Measurements from ENCODE around the gene ENTR1. TPM values are rescaled to one million over a fixed set of nuclear protein-coding genes. Genes with fewer than 3 reads are reported as not detected.
A peak's percentile ranks its signal among the peaks of the same experiment; 100 is the strongest.

The ENTR1 gene
- total and polyA plus RNA-seq, 2 of the 13 experiments (the other 11 are each of a cell fraction or from before 2014, with no cell fraction given): 70.1 to 76.4 TPM

DNA sequence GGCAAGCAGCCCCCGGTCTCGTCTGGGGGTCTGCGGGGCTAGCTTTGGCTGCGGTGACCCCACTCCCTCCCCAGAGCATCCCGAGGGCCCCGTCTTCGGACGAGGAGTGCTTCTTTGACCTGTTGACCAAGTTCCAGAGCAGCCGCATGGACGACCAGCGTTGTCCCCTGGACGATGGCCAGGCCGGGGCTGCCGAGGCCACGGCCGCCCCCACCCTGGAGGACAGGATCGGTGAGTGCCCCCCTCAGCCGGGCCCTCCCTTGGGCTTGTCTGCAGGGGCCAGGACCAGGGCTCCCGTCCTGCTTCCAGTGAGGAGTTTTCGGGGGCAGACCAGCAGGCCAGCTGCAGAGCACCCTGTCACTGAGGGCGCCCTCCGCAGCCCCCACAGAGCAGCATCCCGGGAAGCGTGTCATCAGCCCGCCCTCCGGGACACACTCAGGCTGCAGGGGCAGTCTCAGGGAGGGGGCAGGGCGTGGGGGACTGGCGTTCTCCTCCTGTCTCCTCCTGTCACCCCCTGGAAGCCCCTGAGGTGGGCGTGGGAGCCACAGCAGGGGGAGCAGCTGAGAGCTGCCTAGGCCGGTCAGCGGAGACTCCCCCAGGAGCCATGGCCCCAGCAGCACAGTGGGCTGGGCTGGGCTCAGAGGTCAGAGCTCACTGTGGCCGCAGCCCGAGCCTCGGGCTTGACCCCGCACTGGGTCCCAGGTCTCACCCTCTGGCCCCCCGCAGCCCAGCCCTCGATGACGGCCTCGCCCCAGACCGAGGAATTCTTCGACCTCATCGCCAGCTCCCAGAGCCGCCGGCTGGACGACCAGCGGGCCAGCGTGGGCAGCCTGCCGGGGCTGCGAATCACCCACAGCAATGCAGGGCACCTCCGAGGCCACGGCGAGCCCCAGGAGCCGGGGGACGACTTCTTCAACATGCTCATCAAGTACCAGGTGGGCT, 54.5 kb downstream of the ENTR1 start (continued):
- TF ChIP-seq, protein P1, sequence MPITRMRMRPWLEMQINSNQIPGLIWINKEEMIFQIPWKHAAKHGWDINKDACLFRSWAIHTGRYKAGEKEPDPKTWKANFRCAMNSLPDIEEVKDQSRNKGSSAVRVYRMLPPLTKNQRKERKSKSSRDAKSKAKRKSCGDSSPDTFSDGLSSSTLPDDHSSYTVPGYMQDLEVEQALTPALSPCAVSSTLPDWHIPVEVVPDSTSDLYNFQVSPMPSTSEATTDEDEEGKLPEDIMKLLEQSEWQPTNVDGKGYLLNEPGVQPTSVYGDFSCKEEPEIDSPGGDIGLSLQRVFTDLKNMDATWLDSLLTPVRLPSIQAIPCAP (CRISPR knock-in tag; IDR thresholded peaks at IDR 0.05; ENCODE audit: low read depth): no peak
- no peak for TF ChIP-seq SSRP1 (CRISPR knock-in tag; IDR thresholded peaks at IDR 0.05)
- no peak for TF ChIP-seq ZNF782 (CRISPR knock-in tag; IDR thresholded peaks at IDR 0.05; ENCODE audit: borderline replicate concordance)
- TF ChIP-seq ELF3 (CRISPR knock-in tag; IDR thresholded peaks at IDR 0.05): no peak
- no peak for TF ChIP-seq EEA1 (CRISPR knock-in tag; IDR thresholded peaks at IDR 0.05; ENCODE audit: borderline replicate concordance)
- no peak for TF ChIP-seq ZFP36 (IDR thresholded peaks at IDR 0.05; ENCODE audit: borderline replicate concordance, low read depth, low read length, partially characterized antibody)
- no peak for TF ChIP-seq ZNF724P (CRISPR knock-in tag; IDR thresholded peaks at IDR 0.05; ENCODE audit: borderline replicate concordance)
- TF ChIP-seq HNF1B (CRISPR knock-in tag; IDR thresholded peaks at IDR 0.05): no peak
- TF ChIP-seq ZHX2 (IDR thresholded peaks at IDR 0.05; ENCODE audit: low read depth): no peak
- TF ChIP-seq ZHX2 (CRISPR knock-in tag; IDR thresholded peaks at IDR 0.05; ENCODE audit: borderline replicate concordance): no peak
- no peak for TF ChIP-seq POLR2AphosphoS2 (IDR thresholded peaks at IDR 0.05; ENCODE audit: low read depth, low read length)
- no peak for TF ChIP-seq ZNF431 (CRISPR knock-in tag; IDR thresholded peaks at IDR 0.05; ENCODE audit: borderline replicate concordance, low read depth)
- no peak for TF ChIP-seq GATAD1 (CRISPR knock-in tag; IDR thresholded peaks at IDR 0.05)
- peak; percentile 37; the same call in 1 of the 2 replicates for TF ChIP-seq KDM5B (CRISPR knock-in tag; IDR thresholded peaks at IDR 0.05; ENCODE audit: borderline replicate concordance)
- TF ChIP-seq, protein P2, sequence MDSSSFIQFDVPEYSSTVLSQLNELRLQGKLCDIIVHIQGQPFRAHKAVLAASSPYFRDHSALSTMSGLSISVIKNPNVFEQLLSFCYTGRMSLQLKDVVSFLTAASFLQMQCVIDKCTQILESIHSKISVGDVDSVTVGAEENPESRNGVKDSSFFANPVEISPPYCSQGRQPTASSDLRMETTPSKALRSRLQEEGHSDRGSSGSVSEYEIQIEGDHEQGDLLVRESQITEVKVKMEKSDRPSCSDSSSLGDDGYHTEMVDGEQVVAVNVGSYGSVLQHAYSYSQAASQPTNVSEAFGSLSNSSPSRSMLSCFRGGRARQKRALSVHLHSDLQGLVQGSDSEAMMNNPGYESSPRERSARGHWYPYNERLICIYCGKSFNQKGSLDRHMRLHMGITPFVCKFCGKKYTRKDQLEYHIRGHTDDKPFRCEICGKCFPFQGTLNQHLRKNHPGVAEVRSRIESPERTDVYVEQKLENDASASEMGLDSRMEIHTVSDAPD (CRISPR knock-in tag; IDR thresholded peaks at IDR 0.05): no peak
- no peak for TF ChIP-seq PHF8 (CRISPR knock-in tag; IDR thresholded peaks at IDR 0.05)
- TF ChIP-seq ELK4 (CRISPR knock-in tag; IDR thresholded peaks at IDR 0.05; ENCODE audit: borderline replicate concordance): no peak

Measured in HepG2 (cell line).